GM12801 (cell line): Measurements from ENCODE around the gene RCAN2.

Experiments used
- CTCF ChIP-seq: IDR thresholded peaks from one replicate; pipeline ENCODE4 v1.5.1; 2011; ENCODE audit warnings: control low read depth; ENCODE audit not compliant: insufficient read length; ENCODE audit errors: extremely low read depth

RCAN2 gene

GRCh38 chr6:46491628-46492547 is 639 bp upstream of the RCAN2 start:
- no peak for TF ChIP-seq CTCF

DNA sequence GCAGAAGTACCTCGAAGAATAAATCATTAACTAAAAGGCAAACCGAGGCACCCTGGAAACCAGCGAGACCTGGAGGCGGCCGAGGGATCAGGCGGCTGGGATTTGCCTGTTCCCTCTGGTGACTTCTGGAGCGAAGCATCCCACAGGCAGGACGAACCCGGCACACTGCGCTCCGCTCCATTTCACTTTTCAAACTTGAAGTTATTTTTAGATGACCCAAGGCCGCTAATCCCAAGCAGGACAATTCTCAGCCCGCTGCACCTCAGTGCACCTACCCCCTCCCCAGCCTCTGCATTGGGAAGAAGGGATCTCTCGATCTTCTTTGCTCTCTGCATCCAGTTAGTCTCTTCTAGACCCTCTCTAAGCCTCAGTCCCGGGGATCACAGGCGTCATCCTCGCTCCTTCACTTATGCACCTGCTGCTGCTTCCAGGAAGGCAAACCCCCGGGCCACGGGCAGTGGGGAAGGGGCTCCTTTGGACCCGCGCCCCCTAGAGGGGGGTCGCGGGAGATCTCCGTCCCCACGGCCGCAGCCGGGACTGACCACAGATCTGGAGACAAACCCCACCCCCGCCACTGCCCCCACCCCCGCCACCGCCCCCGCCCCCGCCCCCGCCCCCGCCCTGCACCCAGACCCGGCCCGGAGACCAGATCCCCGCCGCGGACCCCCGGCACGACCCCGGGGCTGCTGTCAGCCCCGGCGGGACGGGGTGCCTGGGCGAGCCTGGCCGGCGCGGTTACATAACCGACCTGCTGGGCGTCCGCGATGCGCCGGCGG is 636 bp downstream of the RCAN2 start:
- no peak for TF ChIP-seq CTCF

DNA sequence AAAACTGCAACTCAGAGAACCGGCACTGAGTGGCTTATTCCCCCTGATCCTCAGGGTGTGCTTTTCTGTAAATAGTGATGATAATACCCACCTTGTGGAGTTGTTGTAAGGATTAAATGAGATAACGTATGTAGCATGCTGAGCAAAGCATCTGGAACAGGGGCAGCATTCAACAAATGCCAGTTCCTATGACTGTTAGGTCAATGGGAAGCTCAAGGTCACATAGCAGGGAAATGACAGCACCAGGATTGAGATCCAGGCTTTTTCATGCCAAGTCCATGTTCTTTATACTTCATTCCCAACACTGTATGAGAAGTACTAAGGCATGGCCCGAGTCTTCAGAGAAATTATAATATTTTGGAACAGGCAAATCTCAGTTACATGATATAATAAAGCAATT is 5.1 kb downstream of the RCAN2 start:
- no peak for TF ChIP-seq CTCF

GRCh38 chr6:46484081-46484820 is 7.0 kb downstream of the RCAN2 start:
- no peak for TF ChIP-seq CTCF

DNA sequence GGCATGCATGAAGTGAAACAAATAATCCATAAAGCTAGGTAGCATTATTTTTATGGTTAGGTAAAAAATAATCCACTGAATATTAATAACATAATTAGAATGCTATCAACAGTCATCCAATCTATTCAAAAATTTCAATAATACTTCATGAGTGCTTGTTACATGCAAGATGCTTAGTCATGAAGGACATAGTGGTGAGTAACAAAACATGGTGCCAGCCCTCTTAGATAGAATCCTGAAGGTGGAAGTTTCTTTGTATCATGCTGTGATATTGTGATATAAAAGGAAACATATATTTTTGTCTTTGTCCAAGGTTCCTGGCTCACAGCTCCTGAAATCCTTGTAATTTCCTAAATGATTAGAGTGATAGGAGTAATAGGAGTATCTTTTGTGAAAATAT is 14.9 kb downstream of the RCAN2 start:
- no peak for TF ChIP-seq CTCF

DNA sequence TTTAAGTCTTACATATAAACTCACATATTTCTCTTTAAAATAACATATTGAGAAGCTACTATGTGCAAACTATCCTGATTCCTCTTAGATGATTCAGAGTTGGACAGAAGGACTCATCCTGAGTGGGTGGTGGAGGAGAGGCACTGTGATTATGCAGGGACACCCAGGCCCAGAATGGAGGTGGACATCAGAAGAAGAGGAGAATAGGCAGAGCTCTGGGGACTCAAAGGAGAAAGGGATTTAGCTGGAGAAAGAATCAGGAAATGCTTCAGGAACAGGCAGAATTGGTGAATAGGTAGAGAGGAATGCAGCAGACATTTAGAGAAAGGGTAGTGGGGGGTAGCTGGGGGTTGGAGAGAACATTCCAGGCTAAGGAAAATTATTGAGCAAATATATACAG is 17.4 kb downstream of the RCAN2 start:
- TF ChIP-seq CTCF = no peak

DNA sequence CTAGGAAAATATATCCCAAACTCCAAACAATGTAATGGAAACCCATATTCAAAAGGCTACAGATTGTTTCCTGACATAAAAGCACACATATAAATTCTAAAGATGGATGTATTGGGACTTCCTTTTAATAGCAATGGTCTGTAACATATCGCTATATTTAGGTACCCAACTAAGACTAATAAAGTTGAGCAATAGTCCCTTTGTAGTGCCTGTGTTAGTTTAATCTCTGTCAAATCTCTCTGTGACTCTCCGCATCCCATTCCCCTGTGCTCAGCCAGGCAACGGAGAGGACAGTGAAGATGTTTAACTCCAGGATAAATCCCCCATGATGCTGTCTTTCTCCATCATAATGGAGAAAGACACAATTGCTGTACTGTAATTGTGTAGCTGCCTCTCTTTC is 19.0 kb downstream of the RCAN2 start:
- no peak for TF ChIP-seq CTCF
